Endothelial cell of umbilical vein (primary cell): Measurements from ENCODE around the gene SLFN5. TPM values are rescaled to one million over a fixed set of nuclear protein-coding genes. Genes with fewer than 3 reads are reported as not detected.
"Not testable (repeated sequence)": the region's sequence is repeated elsewhere in the genome, so short reads cannot be mapped to it uniquely, and the experiment has no call there.

Experiments
- BruUV-seq: library from RNA; stranded (reverse); fragments of 400-500 nt; replicated peaks from 2 replicates; lab custom pipeline; 2021; lab: Mats Ljungman, UMichigan
- CTCF ChIA-PET: fragments of 300-600, 350-600 bp; sonication (Branson Sonifier 250); formaldehyde crosslinking; loops from one replicate; lab custom pipeline; 2021; ENCODE audit warnings: antibody characterized with exemption, inconsistent platforms; lab: Charles Lee
- POLR2A ChIA-PET: fragments of 300-600, 350-600 bp; sonication (Branson Sonifier 250); formaldehyde crosslinking; loops from one replicate; lab custom pipeline; 2021; ENCODE audit warnings: antibody characterized with exemption, inconsistent platforms; lab: Charles Lee
- DNase-seq: peaks from one replicate; pipeline ENCODE4 v3.0.0-alpha.2; 2011; ENCODE audit warnings: low read depth, low spot score
- FAIRE-seq: peaks from 2 replicates; lab custom pipeline; 2011; peaks lifted over from hg19 to GRCh38; lab: Jason Lieb, UNC
- H2AFZ ChIP-seq: 2 replicates; pipeline ENCODE4 v1.6.0; 2012; ENCODE audit warnings: low read depth, low read length, control low read depth, inconsistent platforms
- H3K27ac ChIP-seq: 2 replicates; pipeline ENCODE4 v1.5.1; 2011; ENCODE audit warnings: low read depth, mild to moderate bottlenecking, control low read depth, low read length, moderate library complexity; ENCODE audit not compliant: insufficient read depth
- H3K27me3 ChIP-seq, 2 experiments: 2 replicates each; pipeline versions ENCODE4 v1.6.0 to v1.6.1; 2011; ENCODE audit warnings: low read length in 2 of 2, mixed read lengths in 1 of 2; ENCODE audit not compliant: control insufficient read depth in 2 of 2, insufficient read depth in 2 of 2
- H3K36me3 ChIP-seq, 2 experiments: 2 replicates in 1 of 2; 3 replicates in 1 of 2; pipeline ENCODE4 v1.5.1; 2011; ENCODE audit warnings: low read length in 2 of 2, mild to moderate bottlenecking in 1 of 2, moderate library complexity in 1 of 2; ENCODE audit not compliant: control insufficient read depth in 2 of 2, insufficient read depth in 2 of 2; ENCODE audit errors: extremely low read depth in 1 of 2
- H3K4me1 ChIP-seq: 3 replicates; pipeline ENCODE4 v1.5.1; 2011; ENCODE audit warnings: mild to moderate bottlenecking, low read length; ENCODE audit not compliant: control insufficient read depth, insufficient read depth; ENCODE audit errors: extremely low read depth
- H3K4me2 ChIP-seq: 2 replicates; pipeline ENCODE4 v1.6.1; 2011; ENCODE audit warnings: low read length, control low read depth, mixed read lengths; ENCODE audit not compliant: insufficient read depth
- H3K4me3 ChIP-seq, 3 experiments: fragments of 200-600 bp in 1 of 3; sonication (generic), shearing (Covaris generic) in 1 of 3; replicated peaks in 1 of 3; 2 replicates each; pipeline ENCODE4 v1.5.1; 2011 to 2016; ENCODE audit warnings: control low read depth in 3 of 3, low read length in 3 of 3, mild to moderate bottlenecking in 2 of 3, inconsistent platforms in 1 of 3, low read depth in 1 of 3, moderate library complexity in 1 of 3; ENCODE audit not compliant: insufficient read depth in 1 of 3
- H3K79me2 ChIP-seq: 2 replicates; pipeline ENCODE4 v1.6.0; 2012; ENCODE audit warnings: low read length, inconsistent platforms; ENCODE audit not compliant: control insufficient read depth, insufficient read depth
- H3K9ac ChIP-seq: replicated peaks from 2 replicates; pipeline ENCODE3; 2011; ENCODE audit warnings: low read length, control low read depth; ENCODE audit not compliant: insufficient read depth; ENCODE audit errors: extremely low read depth
- H3K9me1 ChIP-seq: replicated peaks from 3 replicates; pipeline ENCODE4 v1.6.0; 2011; ENCODE audit warnings: mild to moderate bottlenecking, low read length; ENCODE audit not compliant: control insufficient read depth, insufficient read depth; ENCODE audit errors: extremely low read depth
- H3K9me3 ChIP-seq: replicated peaks from 2 replicates; pipeline ENCODE4 v1.5.1; 2012; ENCODE audit warnings: low read length, inconsistent platforms; ENCODE audit not compliant: control insufficient read depth, insufficient read depth
- H4K20me1 ChIP-seq: replicated peaks from 2 replicates; pipeline ENCODE3; 2011; ENCODE audit warnings: mild to moderate bottlenecking, low read length; ENCODE audit not compliant: control insufficient read depth, insufficient read depth; ENCODE audit errors: extremely low read depth
- dilution Hi-C: fragments of 300-500 bp; cut with MboI; formaldehyde crosslinking; loops from one replicate; pipeline ENCODE4 v1.15.0; 2019; ENCODE audit warnings: low sequenced_read_pairs; ENCODE audit not compliant: extremely low pct_ligation_motif_present
- intact Hi-C: fragments of 100-400 bp; cut with micrococcal nuclease; formaldehyde crosslinking; loops from one replicate; pipeline ENCODE4 v1.10.0; 2022
- polyA plus RNA-seq, 4 experiments: library from polyadenylated mRNA; depleted of rRNA in 3 of 4; stranded (reverse) in 3 of 4; unstranded in 1 of 4; fragments of >200 nt; gene quantifications; 2 replicates each; pipeline versions ENCODE4 v1.2.1 to v1.2.3, GENCODE V29; 2011 to 2012; ENCODE audit warnings: missing spikeins in 1 of 4
- total RNA-seq: library from RNA; stranded (reverse); gene quantifications from 2 replicates; pipeline ENCODE4 v1.2.3, GENCODE V29; 2021

SLFN5 gene
- total and polyA plus RNA-seq, 2 donors (not counting 3 experiments of a cell fraction or from before 2014, with no cell fraction given) = 4.5 to 24.2 TPM

- H4K20me1 ChIP-seq, dilution Hi-C loops, FAIRE-seq: not testable (repeated sequence)
Measured at GRCh38 chr17:35278454-35278853, 35.6 kb downstream of the SLFN5 start.

DNA sequence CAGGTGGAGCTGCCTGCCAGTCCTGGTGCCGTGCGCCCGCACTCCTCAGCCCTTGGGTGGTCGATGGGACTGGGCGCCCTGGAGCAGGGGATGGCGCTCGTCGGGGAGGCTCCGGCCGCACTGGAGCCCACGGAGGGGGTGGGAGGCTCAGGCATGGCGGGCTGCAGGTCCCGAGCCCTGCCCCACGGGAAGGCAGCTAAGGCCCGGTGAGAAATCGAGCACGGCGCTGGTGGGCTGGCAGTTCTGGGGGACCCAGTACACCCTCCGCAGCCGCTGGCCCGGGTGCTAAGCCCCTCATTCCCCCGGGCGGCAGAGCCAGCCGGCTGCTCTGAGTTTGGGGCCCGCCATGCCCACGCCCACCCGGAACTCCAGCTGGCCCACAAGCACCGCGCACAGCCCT, 36.0 kb downstream of the SLFN5 start:
- H2AFZ ChIP-seq, intact Hi-C loops: not testable (repeated sequence)

More at GRCh38 chr17:35278454-35278853, 35.6 kb downstream of the SLFN5 start:
- CTCF ChIA-PET, BruUV-seq, intact Hi-C loops, H3K9me3 ChIP-seq, H3K9ac ChIP-seq, H3K9me1 ChIP-seq, H3K4me1 ChIP-seq, H3K27me3 ChIP-seq, DNase-seq, H3K36me3 ChIP-seq, H3K27ac ChIP-seq, H3K4me2 ChIP-seq, H2AFZ ChIP-seq, POLR2A ChIA-PET, H3K4me3 ChIP-seq, H3K79me2 ChIP-seq: not testable (repeated sequence)

More for the DNA sequence above, 36.0 kb downstream of the SLFN5 start:
- H3K4me1 ChIP-seq, FAIRE-seq, BruUV-seq, dilution Hi-C loops, H3K9me1 ChIP-seq, DNase-seq, H3K79me2 ChIP-seq, CTCF ChIA-PET, H3K4me2 ChIP-seq, H3K4me3 ChIP-seq, H4K20me1 ChIP-seq, H3K9ac ChIP-seq, H3K36me3 ChIP-seq, POLR2A ChIA-PET, H3K27ac ChIP-seq, H3K9me3 ChIP-seq: not testable (repeated sequence)
- peaks cover 5 to 13% of the 10 kb centered on the region in 2 experiments for H3K27me3 ChIP-seq
